GM21360 (cell line): ENCODE data around the gene CACNA1G.

Source experiments
- ATAC-seq: cut with Tn5 transposase; IDR thresholded peaks from one replicate; pipeline ENCODE4 v1.9.1; 2021; ENCODE audit warnings: mild to moderate bottlenecking, moderate library complexity; ENCODE audit not compliant: unreplicated experiment

The CACNA1G gene

GRCh38 chr17:50564916-50565315 is 4.4 kb downstream of the CACNA1G start:
- no peak for ATAC-seq

DNA sequence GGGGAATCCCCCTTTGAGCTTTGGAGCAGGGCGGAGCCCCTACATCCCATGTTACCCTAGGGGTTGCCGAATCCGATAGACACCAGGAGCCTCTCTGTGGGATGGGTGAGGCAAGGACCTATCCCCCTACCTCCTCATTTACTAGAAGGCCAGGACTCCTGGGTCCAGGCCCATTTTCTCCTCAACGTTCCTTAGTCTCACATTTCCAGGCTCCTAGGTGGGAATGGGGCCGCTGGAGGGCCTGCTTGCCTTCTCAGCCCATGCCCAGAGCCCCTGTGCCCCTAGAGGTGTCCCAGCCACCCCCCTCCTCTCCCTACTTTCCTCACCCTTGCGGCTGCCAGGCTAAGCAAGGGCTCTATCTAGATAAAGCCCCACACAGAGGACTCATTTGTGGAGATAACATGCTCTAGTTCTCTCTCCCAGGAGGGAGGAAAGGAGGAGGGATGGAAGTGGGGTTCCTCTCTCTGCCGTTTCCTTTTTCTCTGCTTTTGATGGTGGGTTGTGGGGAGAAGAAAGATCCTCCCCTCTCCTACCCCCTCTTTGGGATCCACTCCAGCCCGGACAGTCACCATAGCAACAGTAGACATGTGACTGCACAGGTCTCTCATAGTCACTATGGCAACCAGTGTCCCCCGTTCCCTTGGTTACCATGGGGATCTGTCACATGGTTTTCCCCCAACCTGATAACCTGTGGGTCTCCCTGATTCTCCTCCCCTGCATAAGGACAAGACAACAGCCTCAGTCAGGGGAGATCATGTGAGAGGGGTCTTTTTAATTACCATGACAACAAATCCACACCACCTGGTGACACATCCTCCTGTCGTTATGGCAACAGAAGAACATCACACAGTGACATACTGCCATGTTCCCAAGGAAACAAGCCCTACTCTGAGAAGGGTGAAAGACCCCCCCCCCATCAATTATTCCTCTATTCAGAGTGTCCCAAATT is 5.2 kb downstream of the CACNA1G start:
- no peak for ATAC-seq

DNA sequence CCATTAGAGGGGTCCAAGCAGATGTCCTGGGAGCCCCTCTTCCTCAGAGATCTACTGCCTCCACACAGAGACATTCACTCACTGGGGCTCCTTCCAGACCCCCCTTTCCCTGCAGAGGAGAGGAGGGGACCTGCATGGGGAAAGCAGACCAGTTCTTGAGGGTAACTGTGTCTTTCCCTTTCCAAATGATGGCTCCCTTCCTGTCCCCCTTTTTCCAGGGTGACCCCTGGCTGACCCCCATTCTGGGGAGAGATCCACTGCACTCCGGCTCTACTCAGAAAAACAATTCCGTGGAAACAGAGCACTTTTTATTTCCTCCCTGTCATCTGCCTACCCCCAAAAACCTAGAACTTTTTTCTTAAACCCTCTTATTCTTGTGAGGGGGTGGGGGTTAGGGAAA is 6.4 kb downstream of the CACNA1G start:
- no peak for ATAC-seq

GRCh38 chr17:50568659-50569058 is 8.1 kb downstream of the CACNA1G start:
- ATAC-seq = no peak

GRCh38 chr17:50569592-50569991 is 9.1 kb downstream of the CACNA1G start:
- no peak for ATAC-seq

DNA sequence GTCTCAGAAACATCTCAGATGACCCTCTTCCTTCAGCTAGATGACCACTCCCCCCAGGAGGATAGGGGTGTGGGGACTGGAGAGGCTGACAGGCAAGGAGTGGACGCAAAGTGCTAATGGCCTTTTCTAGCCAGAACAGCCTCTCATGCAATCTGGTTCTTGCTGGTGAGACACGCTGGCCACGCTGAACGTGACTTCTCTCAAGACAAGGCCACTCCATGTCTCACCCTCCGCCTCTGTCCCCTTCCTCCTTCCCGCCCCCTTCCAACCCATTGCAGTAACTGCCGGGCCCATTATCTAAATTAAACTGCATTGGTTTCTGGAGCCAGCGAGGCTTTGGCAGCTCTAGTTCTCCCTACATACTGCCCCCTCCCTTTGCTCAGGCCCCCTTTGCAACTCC is 9.5 kb downstream of the CACNA1G start:
- no peak for ATAC-seq

DNA sequence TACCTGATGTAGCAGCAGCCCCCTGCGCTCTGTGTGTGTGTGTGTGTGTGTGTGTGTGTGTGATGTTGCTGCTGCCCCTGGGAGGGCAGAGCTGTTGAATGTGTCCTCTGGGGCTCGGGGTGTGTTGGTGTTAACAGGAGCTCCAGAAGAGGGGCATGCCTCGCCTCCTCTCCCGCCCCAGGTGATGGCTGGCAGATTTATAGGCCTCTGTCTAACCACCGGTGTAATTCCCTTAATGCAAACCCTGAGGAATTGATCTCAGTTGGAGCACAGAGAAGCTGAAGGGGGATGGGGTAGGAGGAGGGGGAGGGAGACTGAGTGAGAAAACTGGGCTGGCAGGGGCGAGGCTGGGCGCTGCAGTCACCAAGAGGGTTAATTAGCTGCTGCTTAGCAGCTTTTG is 10.0 kb downstream of the CACNA1G start:
- no peak for ATAC-seq

DNA sequence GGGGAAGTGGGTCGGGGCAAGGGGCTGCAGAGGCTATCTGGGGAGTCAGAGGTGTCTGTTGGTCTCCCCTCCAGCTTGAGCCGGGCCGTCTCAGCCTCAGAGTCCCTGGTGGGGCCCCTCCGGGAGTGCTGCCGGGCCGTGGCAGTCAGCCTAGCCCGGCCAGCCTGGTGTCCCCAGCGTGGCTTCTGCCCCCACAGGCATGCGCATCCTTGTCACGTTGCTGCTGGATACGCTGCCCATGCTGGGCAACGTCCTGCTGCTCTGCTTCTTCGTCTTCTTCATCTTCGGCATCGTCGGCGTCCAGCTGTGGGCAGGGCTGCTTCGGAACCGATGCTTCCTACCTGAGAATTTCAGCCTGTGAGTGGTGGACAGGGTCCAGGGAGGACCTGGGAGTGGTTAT is 11.2 kb downstream of the CACNA1G start:
- ATAC-seq = no peak

- ATAC-seq = no peak
Measured at GRCh38 chr17:50572541-50572940, 12.0 kb downstream of the CACNA1G start.

DNA sequence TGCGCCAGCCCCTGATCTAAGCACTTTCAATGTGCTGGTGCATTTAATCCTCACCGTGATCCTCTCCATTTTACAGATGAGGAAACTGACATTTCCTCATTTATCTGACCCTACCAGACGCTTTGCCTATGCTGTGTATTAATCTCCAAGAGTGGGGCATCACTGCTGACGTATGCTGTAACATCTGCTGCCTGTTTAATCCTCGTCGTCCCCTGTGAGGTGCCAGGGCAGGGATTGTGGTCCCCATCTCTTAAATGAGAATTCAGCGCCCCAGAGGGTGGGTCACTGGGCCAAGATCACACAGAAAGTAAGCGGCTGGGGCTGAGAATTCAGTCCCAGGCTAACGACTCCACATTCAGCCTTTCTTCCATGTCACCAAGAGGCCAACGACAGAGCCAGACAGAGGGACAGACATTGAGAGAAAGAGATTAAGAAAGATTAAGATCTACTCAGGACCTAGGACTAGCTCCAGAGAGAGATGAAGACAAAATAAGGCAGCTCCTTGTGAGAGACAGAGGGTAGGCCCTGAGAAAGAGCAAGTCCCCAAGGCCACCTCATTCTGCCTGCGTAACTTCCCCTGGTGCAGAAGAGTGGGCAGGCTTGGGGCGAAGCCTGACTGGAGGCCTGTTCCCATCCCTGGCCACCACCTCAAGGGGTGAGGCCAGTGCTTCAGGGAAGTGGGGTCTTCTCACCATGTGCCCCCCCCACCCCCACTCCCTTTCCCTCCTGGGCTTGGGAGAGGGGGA is 13.5 kb downstream of the CACNA1G start:
- ATAC-seq = no peak

DNA sequence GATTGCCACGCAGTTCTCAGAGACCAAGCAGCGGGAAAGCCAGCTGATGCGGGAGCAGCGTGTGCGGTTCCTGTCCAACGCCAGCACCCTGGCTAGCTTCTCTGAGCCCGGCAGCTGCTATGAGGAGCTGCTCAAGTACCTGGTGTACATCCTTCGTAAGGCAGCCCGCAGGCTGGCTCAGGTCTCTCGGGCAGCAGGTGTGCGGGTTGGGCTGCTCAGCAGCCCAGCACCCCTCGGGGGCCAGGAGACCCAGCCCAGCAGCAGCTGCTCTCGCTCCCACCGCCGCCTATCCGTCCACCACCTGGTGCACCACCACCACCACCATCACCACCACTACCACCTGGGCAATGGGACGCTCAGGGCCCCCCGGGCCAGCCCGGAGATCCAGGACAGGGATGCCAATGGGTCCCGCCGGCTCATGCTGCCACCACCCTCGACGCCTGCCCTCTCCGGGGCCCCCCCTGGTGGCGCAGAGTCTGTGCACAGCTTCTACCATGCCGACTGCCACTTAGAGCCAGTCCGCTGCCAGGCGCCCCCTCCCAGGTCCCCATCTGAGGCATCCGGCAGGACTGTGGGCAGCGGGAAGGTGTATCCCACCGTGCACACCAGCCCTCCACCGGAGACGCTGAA is 15.2 kb downstream of the CACNA1G start:
- no peak for ATAC-seq

GRCh38 chr17:50576864-50577263 is 16.3 kb downstream of the CACNA1G start:
- no peak for ATAC-seq

DNA sequence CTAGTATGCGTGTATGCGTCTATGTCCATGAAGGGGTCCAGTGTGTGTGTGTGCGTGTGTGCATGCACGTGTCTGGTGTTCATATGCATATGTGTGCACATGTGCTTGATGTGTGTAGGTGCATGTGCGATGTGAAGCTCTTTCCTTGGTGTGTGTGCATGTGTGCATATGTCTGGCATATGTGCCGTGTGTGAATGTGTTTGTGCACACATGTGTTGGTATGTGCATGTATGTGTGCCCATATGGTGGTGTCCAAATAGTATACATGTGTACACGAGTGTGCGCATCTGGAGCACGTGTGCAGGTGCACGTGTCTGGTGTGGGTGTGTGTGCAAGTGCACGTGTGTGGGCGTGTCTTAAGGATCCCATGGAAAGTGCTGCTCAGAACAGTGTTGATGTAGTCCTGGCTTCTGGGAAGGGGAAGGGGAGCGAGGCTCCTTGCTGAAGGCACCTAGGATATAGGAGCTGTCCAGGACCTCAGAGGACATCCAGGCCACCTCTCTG is 17.0 kb downstream of the CACNA1G start:
- no peak for ATAC-seq

- no peak for ATAC-seq
Measured at GRCh38 chr17:50578173-50578572, 17.7 kb downstream of the CACNA1G start.

DNA sequence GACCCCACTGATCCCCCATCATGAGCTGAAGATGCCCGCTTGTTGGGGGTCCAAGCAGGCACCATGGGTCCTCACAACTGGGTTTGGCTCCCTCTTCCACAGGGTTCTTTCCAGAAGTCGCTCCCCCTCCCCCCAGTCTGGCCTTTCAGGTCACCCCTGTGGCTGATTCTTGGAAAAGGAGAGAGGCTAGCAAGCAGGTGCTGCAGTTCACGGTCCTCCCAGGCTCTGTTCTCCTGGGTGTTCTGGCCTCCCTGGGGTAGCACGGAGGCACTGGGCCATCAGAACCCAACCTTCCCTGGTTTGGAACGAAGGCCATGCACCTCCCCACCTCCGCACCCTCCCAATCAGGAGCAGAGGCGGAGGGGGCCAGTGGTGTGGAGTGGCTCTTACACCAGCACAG is 18.9 kb downstream of the CACNA1G start:
- ATAC-seq = no peak

GRCh38 chr17:50580646-50581045 is 20.1 kb downstream of the CACNA1G start:
- ATAC-seq = no peak

GRCh38 chr17:50581316-50581715 is 20.8 kb downstream of the CACNA1G start:
- ATAC-seq = no peak

DNA sequence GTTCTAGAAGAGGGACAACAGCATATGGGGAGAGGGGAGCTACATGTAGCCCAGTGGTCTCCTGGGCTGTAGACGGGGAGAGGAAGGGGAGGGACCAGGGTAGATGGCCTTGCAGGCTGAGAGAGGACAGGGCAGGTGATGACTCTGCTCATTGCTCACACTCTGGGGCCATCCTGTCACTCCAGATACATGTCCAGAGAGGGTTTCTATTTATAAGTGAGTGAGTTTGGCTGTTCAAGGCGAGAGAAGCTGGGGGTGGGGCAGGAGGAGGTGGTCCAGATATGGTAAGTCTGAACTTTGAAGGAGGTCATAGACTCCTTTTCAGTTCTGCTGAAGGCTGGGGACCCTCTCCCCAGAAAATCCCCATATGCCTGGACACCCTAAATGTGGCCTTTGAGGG is 22.2 kb downstream of the CACNA1G start:
- ATAC-seq = no peak

DNA sequence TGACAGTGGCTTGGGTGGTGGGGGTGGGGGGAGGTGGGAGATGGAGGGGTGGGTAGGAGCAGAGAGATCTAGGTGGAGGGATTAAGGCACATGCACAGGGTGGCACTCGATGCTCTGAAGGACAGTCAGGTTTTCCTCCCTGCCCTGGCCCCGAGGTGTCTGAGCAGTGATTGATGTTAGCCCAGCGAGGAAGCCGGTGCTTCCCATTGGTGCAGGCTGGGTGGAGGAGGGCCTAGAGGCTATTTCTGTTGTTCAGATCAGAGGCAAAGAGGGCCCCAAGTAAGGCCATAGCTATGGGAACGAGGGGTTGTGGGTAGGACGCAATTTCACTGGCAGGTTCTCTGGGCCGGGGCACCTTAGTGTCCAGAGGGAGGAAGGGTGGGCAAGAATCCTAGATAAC is 23.1 kb downstream of the CACNA1G start:
- no peak for ATAC-seq

DNA sequence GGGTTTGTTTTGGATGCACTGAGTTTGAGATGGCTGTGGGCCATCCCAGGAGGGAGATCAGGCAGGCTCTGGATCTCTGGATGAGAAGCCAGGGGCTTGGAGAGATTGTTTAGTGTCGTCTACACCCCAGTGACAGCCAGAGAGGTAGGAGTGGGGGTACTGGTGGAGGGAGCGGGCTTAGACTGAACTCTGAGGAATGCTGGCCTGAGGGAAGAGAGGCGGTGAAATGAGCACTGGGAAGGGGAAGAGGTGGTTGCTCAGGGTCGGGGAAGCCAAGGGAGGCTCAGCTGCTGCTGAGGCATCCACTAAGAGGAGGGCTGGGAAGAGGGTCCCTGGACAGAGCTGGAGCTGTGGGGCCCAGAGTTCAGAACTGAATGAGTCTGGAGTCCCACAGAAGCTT is 23.6 kb downstream of the CACNA1G start:
- no peak for ATAC-seq

DNA sequence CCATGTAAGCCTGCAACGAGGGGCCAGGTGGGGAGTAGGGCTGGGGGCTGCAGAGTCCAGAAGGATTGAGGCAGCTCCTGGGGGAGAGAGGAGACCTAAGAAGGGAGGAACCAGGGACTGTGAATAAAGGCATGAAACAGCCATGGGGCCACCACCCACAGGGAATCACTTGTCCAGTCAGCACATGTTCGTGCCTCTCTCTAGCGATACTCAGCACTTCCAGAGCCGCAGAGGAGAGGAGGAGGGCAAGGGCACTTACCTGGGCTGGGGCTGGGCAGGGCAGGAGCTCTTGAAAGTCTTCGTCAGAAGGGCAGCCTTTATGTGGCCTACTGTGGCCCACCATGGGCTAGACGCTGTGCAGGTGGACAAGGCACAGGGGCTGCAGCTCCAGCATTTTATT is 24.2 kb downstream of the CACNA1G start:
- ATAC-seq = no peak
